ENCODE data around the gene SEPTIN5. TPM values are rescaled to one million over a fixed set of nuclear protein-coding genes. Genes with fewer than 3 reads are reported as not detected.

Gene SEPTIN5
- total and polyA plus RNA-seq, 9 of the 15 experiments (the other 6 are each of a cell fraction or from before 2014, with no cell fraction given), result 0.03 to 195 (median 119) TPM

DNA sequence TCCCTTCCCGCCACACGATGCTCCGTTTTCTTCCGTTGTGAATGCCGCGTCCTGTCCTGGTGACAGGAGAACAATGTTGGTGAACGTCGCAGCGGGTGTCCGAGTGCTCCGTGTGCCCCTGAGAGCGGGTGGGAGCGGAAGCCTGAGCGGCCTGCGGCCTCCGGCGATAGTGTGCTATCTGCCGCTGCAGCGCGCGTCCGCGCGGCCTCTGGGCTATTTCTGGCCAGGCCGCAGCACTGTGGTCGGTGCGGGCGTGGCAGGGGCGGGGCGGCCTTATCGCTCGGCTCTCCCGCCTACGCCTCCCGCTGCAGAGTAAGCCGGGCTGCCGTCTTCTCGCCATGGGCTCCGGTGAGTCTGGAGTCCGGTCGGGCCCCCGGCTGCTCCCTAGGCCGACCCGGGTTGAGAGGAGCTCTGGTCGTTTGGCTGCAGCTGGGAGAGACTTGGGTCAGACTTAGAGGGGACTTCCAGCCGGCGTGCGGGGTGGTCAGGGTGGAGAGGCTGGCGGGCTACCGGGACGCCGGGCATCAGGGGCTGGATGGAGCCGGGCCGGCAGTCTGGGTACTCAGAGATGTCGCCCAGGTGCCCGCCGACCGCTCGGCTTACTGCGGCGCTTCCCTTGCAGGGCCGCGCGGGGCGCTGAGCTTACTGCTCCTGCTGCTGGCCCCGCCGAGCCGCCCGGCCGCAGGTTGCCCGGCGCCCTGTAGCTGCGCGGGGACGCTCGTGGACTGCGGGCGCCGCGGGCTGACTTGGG, 9.1 kb downstream of the SEPTIN5 start, which contains the start of gene GP1BB (continued):
- TF ChIP-seq KDM5B (IDR thresholded peaks at IDR 0.05; ENCODE audit: insufficient replicate concordance, low read depth, low read length) (peak; percentile 93), TCF7 (IDR thresholded peaks at IDR 0.05; ENCODE audit: borderline replicate concordance) (no peak), ZMIZ1 (IDR thresholded peaks at IDR 0.05; ENCODE audit: low read depth in 2 of 2, low read length in 2 of 2) (peak in 1 of 2 experiments; percentile 100; a peak in 2 of 4 replicates), ZNF253 (CRISPR knock-in tag; conservative IDR thresholded peaks at IDR 0.05) (no peak; the same call in 1 of the 2 replicates), CBFA2T3 (IDR thresholded peaks at IDR 0.05) (peak; percentile 100), HNRNPLL (IDR thresholded peaks at IDR 0.05; ENCODE audit: low read depth, low read length, poor library complexity, severe bottlenecking) (peak; percentile 45), NKRF (IDR thresholded peaks at IDR 0.05; ENCODE audit: borderline replicate concordance) (peak; percentile 69; the same call in 1 of the 2 replicates), HEY1 (CRISPR knock-in tag; IDR thresholded peaks at IDR 0.05; ENCODE audit: borderline replicate concordance) (no peak), POU5F1 (IDR thresholded peaks at IDR 0.05; ENCODE audit: borderline replicate concordance, low read depth, low read length, partially characterized antibody) (peak; percentile 97), BHLHE40 (IDR thresholded peaks at IDR 0.05; ENCODE audit: low read length) (peak; percentile 98), HNRNPL (IDR thresholded peaks at IDR 0.05; ENCODE audit: low read depth, low read length) (peak; percentile 99), JUNB (CRISPR knock-in tag; conservative IDR thresholded peaks at IDR 0.05) (no peak), PHF21A (IDR thresholded peaks at IDR 0.05; ENCODE audit: borderline replicate concordance, low read depth) (peak; percentile 97), SOX6 (IDR thresholded peaks at IDR 0.05) (no peak), TAF1 (IDR thresholded peaks at IDR 0.05; ENCODE audit: control insufficient read depth, extremely low read depth, insufficient read depth, low read length, severe bottlenecking) (no peak), ETV1 (tag; conservative IDR thresholded peaks at IDR 0.05; ENCODE audit: low read depth) (peak; percentile 100), ETV6 (IDR thresholded peaks at IDR 0.05; ENCODE audit: borderline replicate concordance in 1 of 2, low read depth in 2 of 2, low read length in 1 of 2) (peak in 1 of 2 experiments; percentile 81; a peak in 1 of 4 replicates), ETV6 (CRISPR knock-in tag; IDR thresholded peaks at IDR 0.05; ENCODE audit: borderline replicate concordance) (no peak), MCM5 (IDR thresholded peaks at IDR 0.05; ENCODE audit: low read depth) (no peak), ZNF224 (CRISPR knock-in tag; IDR thresholded peaks at IDR 0.05) (no peak)
- TF ChIP-seq, protein P1, sequence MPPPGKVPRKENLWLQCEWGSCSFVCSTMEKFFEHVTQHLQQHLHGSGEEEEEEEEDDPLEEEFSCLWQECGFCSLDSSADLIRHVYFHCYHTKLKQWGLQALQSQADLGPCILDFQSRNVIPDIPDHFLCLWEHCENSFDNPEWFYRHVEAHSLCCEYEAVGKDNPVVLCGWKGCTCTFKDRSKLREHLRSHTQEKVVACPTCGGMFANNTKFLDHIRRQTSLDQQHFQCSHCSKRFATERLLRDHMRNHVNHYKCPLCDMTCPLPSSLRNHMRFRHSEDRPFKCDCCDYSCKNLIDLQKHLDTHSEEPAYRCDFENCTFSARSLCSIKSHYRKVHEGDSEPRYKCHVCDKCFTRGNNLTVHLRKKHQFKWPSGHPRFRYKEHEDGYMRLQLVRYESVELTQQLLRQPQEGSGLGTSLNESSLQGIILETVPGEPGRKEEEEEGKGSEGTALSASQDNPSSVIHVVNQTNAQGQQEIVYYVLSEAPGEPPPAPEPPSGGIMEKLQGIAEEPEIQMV (tag; conservative IDR thresholded peaks at IDR 0.05; ENCODE audit: low read depth), result peak; percentile 93
